HCT116 (cell line): ENCODE measurements around the gene MANSC1.

Experiments
- SRF ChIP-seq: IDR thresholded peaks from 2 replicates; pipeline ENCODE4 v1.6.1; 2012; ENCODE audit warnings: low read depth
- TF ChIP-seq, protein P1 (sequence below): IDR thresholded peaks from 2 replicates; pipeline ENCODE4 v1.6.1; 2012; ENCODE audit warnings: low read depth

DNA sequence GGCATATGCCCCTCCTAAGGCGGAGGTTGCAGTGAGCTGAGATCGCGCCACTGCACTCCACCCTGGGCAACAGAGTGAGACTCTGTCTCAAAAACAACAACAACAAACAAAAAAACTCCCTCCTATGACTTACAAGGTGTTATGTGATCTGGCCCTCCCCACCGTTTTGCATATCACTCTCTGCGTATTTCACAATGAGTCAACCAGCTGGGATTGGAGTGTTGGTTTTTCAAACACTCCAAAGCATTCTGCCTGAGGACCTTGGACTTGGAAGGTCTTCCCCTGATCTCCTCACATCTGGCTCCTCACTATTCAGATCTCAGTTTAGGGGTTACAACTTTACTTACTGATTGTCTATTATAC, 14.0 kb downstream of the MANSC1 start:
- no peak for TF ChIP-seq SRF
- TF ChIP-seq, protein P1, sequence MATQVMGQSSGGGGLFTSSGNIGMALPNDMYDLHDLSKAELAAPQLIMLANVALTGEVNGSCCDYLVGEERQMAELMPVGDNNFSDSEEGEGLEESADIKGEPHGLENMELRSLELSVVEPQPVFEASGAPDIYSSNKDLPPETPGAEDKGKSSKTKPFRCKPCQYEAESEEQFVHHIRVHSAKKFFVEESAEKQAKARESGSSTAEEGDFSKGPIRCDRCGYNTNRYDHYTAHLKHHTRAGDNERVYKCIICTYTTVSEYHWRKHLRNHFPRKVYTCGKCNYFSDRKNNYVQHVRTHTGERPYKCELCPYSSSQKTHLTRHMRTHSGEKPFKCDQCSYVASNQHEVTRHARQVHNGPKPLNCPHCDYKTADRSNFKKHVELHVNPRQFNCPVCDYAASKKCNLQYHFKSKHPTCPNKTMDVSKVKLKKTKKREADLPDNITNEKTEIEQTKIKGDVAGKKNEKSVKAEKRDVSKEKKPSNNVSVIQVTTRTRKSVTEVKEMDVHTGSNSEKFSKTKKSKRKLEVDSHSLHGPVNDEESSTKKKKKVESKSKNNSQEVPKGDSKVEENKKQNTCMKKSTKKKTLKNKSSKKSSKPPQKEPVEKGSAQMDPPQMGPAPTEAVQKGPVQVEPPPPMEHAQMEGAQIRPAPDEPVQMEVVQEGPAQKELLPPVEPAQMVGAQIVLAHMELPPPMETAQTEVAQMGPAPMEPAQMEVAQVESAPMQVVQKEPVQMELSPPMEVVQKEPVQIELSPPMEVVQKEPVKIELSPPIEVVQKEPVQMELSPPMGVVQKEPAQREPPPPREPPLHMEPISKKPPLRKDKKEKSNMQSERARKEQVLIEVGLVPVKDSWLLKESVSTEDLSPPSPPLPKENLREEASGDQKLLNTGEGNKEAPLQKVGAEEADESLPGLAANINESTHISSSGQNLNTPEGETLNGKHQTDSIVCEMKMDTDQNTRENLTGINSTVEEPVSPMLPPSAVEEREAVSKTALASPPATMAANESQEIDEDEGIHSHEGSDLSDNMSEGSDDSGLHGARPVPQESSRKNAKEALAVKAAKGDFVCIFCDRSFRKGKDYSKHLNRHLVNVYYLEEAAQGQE = no peak
